NK-92 (cell line): Measurements from ENCODE around the gene BSG.
"Not testable (repeated sequence)": the region's sequence is repeated elsewhere in the genome, so short reads cannot be mapped to it uniquely, and the experiment has no call there.

ENCODE experiments used
- DNase-seq: peaks from one replicate; lab custom pipeline; 2025; ENCODE audit not compliant: unreplicated experiment; lab: John Stamatoyannopoulos, UW

BSG gene

GRCh38 chr19:588093-588740 is 15.8 kb downstream of the BSG start:
- no peak for DNase-seq

GRCh38 chr19:588741-589692 is 16.6 kb downstream of the BSG start:
- no peak for DNase-seq

- DNase-seq: no peak
These were observed 17.4 kb downstream of the BSG start, which contains the start of gene HCN2 for GRCh38 chr19:589693-590395. Gene HCN2 (plus strand): TSS chr19:589881. CDS start chr19:589946, 65 bp downstream.

GRCh38 chr19:590396-590745 is 18.0 kb downstream of the BSG start:
- DNase-seq: no peak

- no peak for DNase-seq
These were observed 18.3 kb downstream of the BSG start for GRCh38 chr19:590750-591098.

GRCh38 chr19:591099-591958 is 18.9 kb downstream of the BSG start:
- DNase-seq: no peak

- no peak for DNase-seq
These were observed 19.7 kb downstream of the BSG start for GRCh38 chr19:592101-592500.

GRCh38 chr19:593055-593454 is 20.7 kb downstream of the BSG start:
- no peak for DNase-seq

- DNase-seq: no peak
These were observed 21.1 kb downstream of the BSG start for GRCh38 chr19:593505-593904.

GRCh38 chr19:594265-594870 is 22.0 kb downstream of the BSG start:
- DNase-seq: no peak

- no peak for DNase-seq
These were observed 23.2 kb downstream of the BSG start for GRCh38 chr19:595326-596262.

GRCh38 chr19:596263-596655 is 23.9 kb downstream of the BSG start:
- no peak for DNase-seq

- no peak for DNase-seq
These were observed 25.3 kb downstream of the BSG start for GRCh38 chr19:597406-598315.

GRCh38 chr19:601310-601709 is 28.9 kb downstream of the BSG start:
- DNase-seq: no peak

GRCh38 chr19:601790-602189 is 29.4 kb downstream of the BSG start:
- no peak for DNase-seq

- DNase-seq: no peak
These were observed 30.2 kb downstream of the BSG start for GRCh38 chr19:602391-603301.

GRCh38 chr19:603302-603639 is 30.9 kb downstream of the BSG start:
- DNase-seq: not testable (repeated sequence)
